K562 (cell line): ENCODE measurements around the gene LENG9. TPM values are rescaled to one million over a fixed set of nuclear protein-coding genes. Genes with fewer than 3 reads are reported as not detected.

Experiments used
- ATAC-seq: fragments of 200-7000 bp; cut with Tn5 transposase; 3 replicates; pipeline ENCODE4 v1.9.1; 2020; ENCODE audit warnings: moderate library complexity
- BruUV-seq: library from RNA; stranded (reverse); fragments of 400-500 nt; replicated peaks from 2 replicates; lab custom pipeline; 2021; lab: Mats Ljungman, UMichigan
- CTCF ChIA-PET: fragments of 300-600 bp; formaldehyde crosslinking; extraction: SDS; loops from one replicate; lab custom pipeline; 2021; ENCODE audit warnings: low intra/inter-chr PET ratio; lab: Yijun Ruan, JAX
- POLR2A ChIA-PET: fragments of 300-600, 350-650 bp; sonication (Branson Sonifier 250); formaldehyde crosslinking; extraction: SDS; loops from one replicate; lab custom pipeline; 2021; ENCODE audit warnings: antibody characterized with exemption, inconsistent platforms; lab: Yijun Ruan, JAX
- DNase-seq, 4 experiments: peaks; one replicate each; pipeline versions ENCODE4 v3.0.0 to v3.0.0-alpha.2; 2011 to 2018; ENCODE audit warnings: low spot score in 3 of 4, mixed read lengths in 3 of 4; ENCODE audit errors: extremely low read depth in 1 of 4
- FAIRE-seq: peaks from 2 replicates; lab custom pipeline; 2011; peaks lifted over from hg19 to GRCh38; lab: Jason Lieb, UNC
- H2AFZ ChIP-seq: 2 replicates; pipeline ENCODE4 v1.6.0; 2011; ENCODE audit warnings: low read depth, low read length, control low read depth, inconsistent platforms
- H3K27ac ChIP-seq: fragments of 200-600 bp; 3 replicates; pipeline ENCODE4 v1.8.0; 2011; ENCODE audit warnings: low read depth, mild to moderate bottlenecking, control low read depth, inconsistent platforms, low read length, moderate library complexity, mixed read lengths; ENCODE audit errors: extremely low read depth
- H3K27me3 ChIP-seq, 2 experiments: fragments of 300-600 bp in 1 of 2; 2 replicates in 1 of 2; 3 replicates in 1 of 2; pipeline versions ENCODE4 v1.6.0 to v1.8.0; 2011; ENCODE audit warnings: inconsistent platforms in 2 of 2, low read length in 2 of 2, mild to moderate bottlenecking in 1 of 2, mixed read lengths in 1 of 2, moderate library complexity in 1 of 2; ENCODE audit not compliant: control insufficient read depth in 2 of 2, insufficient read depth in 2 of 2
- H3K36me3 ChIP-seq: fragments of 300-600 bp; 3 replicates; pipeline ENCODE4 v1.8.0; 2011; ENCODE audit warnings: mild to moderate bottlenecking, low read length, inconsistent platforms; ENCODE audit not compliant: control insufficient read depth, insufficient read depth
- H3K4me1 ChIP-seq, 2 experiments: fragments of 200-600 bp in 1 of 2; replicated peaks in 1 of 2; 2 replicates in 1 of 2; 3 replicates in 1 of 2; pipeline versions ENCODE4 v1.5.1 to v1.8.0; 2011; ENCODE audit warnings: inconsistent platforms in 2 of 2, low read length in 2 of 2, mild to moderate bottlenecking in 1 of 2, mixed read lengths in 1 of 2, moderate library complexity in 1 of 2; ENCODE audit not compliant: control insufficient read depth in 2 of 2, insufficient read depth in 2 of 2
- H3K4me2 ChIP-seq: 2 replicates; pipeline ENCODE4 v1.6.1; 2011; ENCODE audit warnings: low read length, control low read depth, inconsistent platforms, mixed read lengths; ENCODE audit not compliant: insufficient read depth
- H3K4me3 ChIP-seq: fragments of 200-600 bp; sonication (generic), shearing (Covaris generic); 2 replicates; pipeline ENCODE4 v1.5.1; 2016; ENCODE audit warnings: control low read depth, inconsistent platforms
- H3K79me2 ChIP-seq: fragments of 200-600 bp; 3 replicates; pipeline ENCODE4 v1.8.0; 2011; ENCODE audit warnings: low read length, inconsistent platforms; ENCODE audit not compliant: control insufficient read depth, insufficient read depth
- H3K9ac ChIP-seq, 2 experiments: 2 replicates each; pipeline versions ENCODE4 v1.6.0 to v1.6.1; 2011; ENCODE audit warnings: low read depth in 2 of 2, low read length in 2 of 2, control low read depth in 1 of 2, inconsistent platforms in 1 of 2, mild to moderate bottlenecking in 1 of 2, mixed read lengths in 1 of 2; ENCODE audit not compliant: insufficient read depth in 1 of 2
- H3K9me1 ChIP-seq: one replicate; pipeline ENCODE4 v1.6.0; 2011; ENCODE audit warnings: inconsistent platforms, mild to moderate bottlenecking, low read length, moderate library complexity; ENCODE audit not compliant: control insufficient read depth, insufficient read depth
- H3K9me3 ChIP-seq: replicated peaks from 2 replicates; pipeline ENCODE4 v1.5.1; 2011; ENCODE audit warnings: low read depth, low read length, inconsistent platforms; ENCODE audit not compliant: control insufficient read depth, insufficient read depth
- H4K20me1 ChIP-seq: replicated peaks from 2 replicates; pipeline ENCODE4 v1.6.1; 2011; ENCODE audit warnings: low read length, inconsistent platforms, mixed read lengths; ENCODE audit not compliant: control insufficient read depth, insufficient read depth
- HMGN3 ChIP-seq: IDR thresholded peaks from 2 replicates; pipeline ENCODE4 v1.6.1; 2011; ENCODE audit warnings: borderline replicate concordance, low read depth, mild to moderate bottlenecking, mixed read lengths, low read length; ENCODE audit not compliant: insufficient read length; ENCODE audit errors: extremely low read depth
- HNRNPLL ChIP-seq: fragments of 200-400 bp; formaldehyde crosslinking; IDR thresholded peaks from 2 replicates; pipeline ENCODE4 v1.6.1; 2017; ENCODE audit warnings: low read length, low read depth, mild to moderate bottlenecking; ENCODE audit not compliant: poor library complexity, severe bottlenecking
- JUND ChIP-seq, 2 experiments: IDR thresholded peaks; 2 replicates in 1 of 2; 3 replicates in 1 of 2; pipeline ENCODE4 v1.6.1; 2011; ENCODE audit warnings: borderline replicate concordance in 2 of 2, low read depth in 2 of 2, low read length in 2 of 2, improper control_type of control experiment in 1 of 2, missing biosample characterization in 1 of 2, missing genetic modification characterization in 1 of 2, missing genetic modification reagents in 1 of 2
- POLR2G ChIP-seq: fragments of 200-400 bp; formaldehyde crosslinking; IDR thresholded peaks from 2 replicates; pipeline ENCODE4 v1.6.1; 2017; ENCODE audit warnings: low read depth, mild to moderate bottlenecking, antibody characterized with exemption, low read length, moderate library complexity
- PTBP1 ChIP-seq: fragments of 200-400 bp; formaldehyde crosslinking; IDR thresholded peaks from 2 replicates; pipeline ENCODE4 v1.6.1; 2017; ENCODE audit warnings: low read depth, low read length
- RB1 ChIP-seq: fragments of 450-650 bp; IDR thresholded peaks from 2 replicates; pipeline ENCODE4 v1.6.1; 2017; ENCODE audit warnings: low read depth, mild to moderate bottlenecking
- TRIM25 ChIP-seq: fragments of 450-650 bp; IDR thresholded peaks from 2 replicates; pipeline ENCODE4 v1.7.0; 2016; ENCODE audit warnings: borderline replicate concordance
- USF1 ChIP-seq: sonication (generic); formaldehyde crosslinking; IDR thresholded peaks from 2 replicates; pipeline ENCODE4 v1.9.0; 2022; ENCODE audit warnings: mild to moderate bottlenecking, missing genetic modification reagents
- ZNF395 ChIP-seq: fragments of 200-800 bp; sonication (Bioruptor generic); IDR thresholded peaks from 2 replicates; pipeline ENCODE4 v1.6.1; 2017; ENCODE audit warnings: missing genetic modification characterization, missing compliant biosample characterization
- ZNF699 ChIP-seq: fragments of 250-450 bp; sonication (Bioruptor Pico); IDR thresholded peaks from 2 replicates; pipeline ENCODE4 v1.8.0; 2021; ENCODE audit warnings: mild to moderate bottlenecking, moderate library complexity; ENCODE audit not compliant: insufficient replicate concordance
- ZNF830 ChIP-seq: fragments of 250-450 bp; sonication (Bioruptor Pico); IDR thresholded peaks from 2 replicates; pipeline ENCODE4 v1.5.0; 2021; ENCODE audit warnings: mild to moderate bottlenecking
- WGBS: fragments of 100-300 bp; shearing (Covaris generic); methylation state at CpG from one replicate; pipeline ENCODE4 v1.1.6; 2016; ENCODE audit warnings: low coverage, mixed read lengths; ENCODE audit not compliant: insufficient coverage; ENCODE audit errors: missing lambda C conversion rate; 5-methylcytosine and 5-hydroxymethylcytosine counted together
- in situ Hi-C: fragments of 300-500 bp; cut with MboI; formaldehyde crosslinking; loops from 4 replicates; pipeline ENCODE4 v1.15.0; 2018; ENCODE audit warnings: inconsistent platforms, mixed read lengths
- intact Hi-C: fragments of 100-400 bp; cut with micrococcal nuclease; formaldehyde crosslinking; loops from 2 replicates; pipeline ENCODE4 v1.14.2; 2022
- polyA plus RNA-seq, 8 experiments: library from polyadenylated mRNA; depleted of rRNA in 4 of 8; stranded (reverse) in 5 of 8; unstranded in 3 of 8; fragments of >200 nt; fragmentation: Nextera tagmentation in 2 of 8; fragmentation: Illumina TruSeq in 1 of 8; extraction: Ambion mirVana in 2 of 8; extraction: Trizol in 1 of 8; gene quantifications; 2 replicates each; pipeline versions ENCODE4 v1.2.1 to v1.2.3, GENCODE V29; 2011 to 2014; ENCODE audit warnings: inconsistent platforms in 1 of 8, missing spikeins in 1 of 8
- total RNA-seq, 7 experiments: library from RNA; depleted of rRNA in 6 of 7; stranded (reverse); fragments of >200 nt in 6 of 7; fragmentation: Illumina TruSeq in 2 of 7; extraction: Trizol in 2 of 7; gene quantifications; 2 replicates each; pipeline versions ENCODE4 v1.2.1 to v1.2.3, GENCODE V29; 2011 to 2021; ENCODE audit warnings: low replicate concordance in 1 of 7

The LENG9 gene
- total and polyA plus RNA-seq, 9 of the 15 experiments (the other 6 are each of a cell fraction or from before 2014, with no cell fraction given) = 0.06 to 0.64 (median 0.33) TPM; not detected in 1

- FAIRE-seq = no peak
- BruUV-seq = no TSS peak
Measured at GRCh38 chr19:54436031-54436523, 27.5 kb downstream of the LENG9 start.

GRCh38 chr19:54435551-54436016 is 28.0 kb downstream of the LENG9 start:
- FAIRE-seq (no peak), ATAC-seq (no peak), DNase-seq (no peak)
- peaks cover 0 to 26% of the 10 kb centered on the region in 2 experiments; a peak in 2 of 5 replicates for H3K4me1 ChIP-seq
- POLR2A ChIA-PET = no interaction called here
- intact Hi-C loops (no loop called here), in situ Hi-C loops (no loop called here)
- no peak overlapping the region for H3K4me3 ChIP-seq
- no peaks in the 10 kb centered on the region for H3K9me3 ChIP-seq
- H3K9me1 ChIP-seq = no peaks in the 10 kb centered on the region
- H3K27me3 ChIP-seq = no peaks in the 10 kb centered on the region
- no peak overlapping the region for H2AFZ ChIP-seq
- H3K27ac ChIP-seq = no peak overlapping the region
- WGBS = 74% methylated on average over 3 of the region's 16 CpGs
- BruUV-seq = no TSS peak
- H3K79me2 ChIP-seq = peaks cover 6% of the 10 kb centered on the region; the same call in 2 of the 3 replicates
- peaks cover 10% of the 10 kb centered on the region; the same call in 1 of the 2 replicates for H4K20me1 ChIP-seq
- CTCF ChIA-PET = no interaction called here
- no peak overlapping the region for H3K4me2 ChIP-seq
- H3K36me3 ChIP-seq = peaks cover 10% of the 10 kb centered on the region; the same call in 1 of the 3 replicates
- no peak overlapping the region for H3K9ac ChIP-seq
- TF ChIP-seq JUND (IDR thresholded peaks at IDR 0.05; ENCODE audit: borderline replicate concordance, low read depth, low read length) (no peak), JUND (tag; IDR thresholded peaks at IDR 0.05; ENCODE audit: borderline replicate concordance, low read depth, low read length) (no peak), ZNF830 (no peak), USF1 (CRISPR knock-in tag) (no peak), HMGN3 (peak; percentile 21), HNRNPLL (no peak), ZNF699 (CRISPR knock-in tag) (no peak), TRIM25 (no peak), ZNF395 (CRISPR knock-in tag) (no peak)

More at GRCh38 chr19:54436031-54436523, 27.5 kb downstream of the LENG9 start:
- no peak overlapping the region for H3K4me3 ChIP-seq
- H3K4me2 ChIP-seq = no peak overlapping the region
- H4K20me1 ChIP-seq = peaks cover 10% of the 10 kb centered on the region; the same call in 1 of the 2 replicates
- intact Hi-C loops = no loop called here
- H3K36me3 ChIP-seq = peaks cover 12% of the 10 kb centered on the region; the same call in 1 of the 3 replicates
- TF ChIP-seq RB1 (no peak), PTBP1 (no peak), POLR2G (peak; percentile 13; the same call in 1 of the 2 replicates)
- TF ChIP-seq, all 486 proteins: peak for 1
- DNase-seq (no peak), ATAC-seq (no peak)
- no peak overlapping the region for H3K27ac ChIP-seq
- no peaks in the 10 kb centered on the region for H3K9me1 ChIP-seq
- 91% methylated on average over 4 of the region's 15 CpGs for WGBS
- ChIA-PET POLR2A (no interaction called here), CTCF (no interaction called here)
- no peak overlapping the region for H2AFZ ChIP-seq
- peaks cover 0 to 21% of the 10 kb centered on the region in 2 experiments; a peak in 2 of 5 replicates for H3K4me1 ChIP-seq
- H3K9me3 ChIP-seq = no peaks in the 10 kb centered on the region
- peaks cover 6% of the 10 kb centered on the region; the same call in 2 of the 3 replicates for H3K79me2 ChIP-seq
- H3K9ac ChIP-seq = peak overlapping the region in 1 of 2 experiments; percentile 35; a peak in 1 of 4 replicates
- H3K27me3 ChIP-seq = no peaks in the 10 kb centered on the region
- in situ Hi-C loops = no loop called here
